LHCN-M2 (cell line): ENCODE data around the gene CNGA3. TPM values are rescaled to one million over a fixed set of nuclear protein-coding genes. Genes with fewer than 3 reads are reported as not detected.

Experiments used
- DNase-seq: peaks from one replicate; pipeline ENCODE4 v3.0.0-alpha.2; 2012; ENCODE audit warnings: low read depth
- total RNA-seq: library from RNA; depleted of rRNA; stranded (reverse); fragments of >200 nt; gene quantifications from 2 replicates; pipeline ENCODE4 v1.2.3, GENCODE V29; 2014; rRNA removed

The CNGA3 gene
- total RNA-seq, 1 experiment from 2014 or later, result 0.23 TPM

GRCh38 chr2:98438190-98439133 is 92.2 kb downstream of the CNGA3 start:
- no peak for DNase-seq

DNA sequence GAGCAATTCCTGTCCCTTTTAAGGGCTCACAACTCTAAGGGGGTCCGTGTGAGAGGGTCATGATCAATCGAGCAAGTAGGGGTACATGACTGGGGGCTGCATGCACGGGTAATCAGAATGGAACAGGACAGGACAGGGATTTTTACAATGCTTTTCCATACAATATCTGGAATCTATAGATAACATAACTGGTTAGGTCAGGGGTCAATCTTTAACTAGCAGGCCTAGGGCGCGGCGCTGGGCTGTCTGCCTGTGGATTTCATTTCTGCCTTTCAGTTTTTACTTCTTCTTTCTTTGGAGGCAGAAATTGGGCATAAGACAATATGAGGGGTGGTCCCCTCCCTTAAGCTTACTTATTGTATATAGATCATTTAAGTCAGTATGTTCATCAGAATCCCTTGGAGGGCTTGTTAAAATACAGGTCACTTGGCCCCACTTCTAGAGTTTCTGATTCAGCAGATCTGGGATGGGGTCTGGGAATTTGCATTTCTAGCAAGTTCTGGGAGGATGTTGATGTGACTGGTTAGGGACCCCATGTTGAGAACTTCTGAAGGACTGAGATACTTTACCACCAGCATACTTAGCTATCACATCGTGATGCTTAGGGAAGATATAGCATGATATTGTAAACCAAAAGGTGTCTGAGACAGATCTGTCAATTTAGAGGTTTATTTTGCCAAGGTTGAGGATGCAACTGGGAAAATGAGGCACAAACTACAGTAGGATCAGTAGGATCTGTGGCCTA is 95.6 kb downstream of the CNGA3 start:
- DNase-seq, result no peak

DNA sequence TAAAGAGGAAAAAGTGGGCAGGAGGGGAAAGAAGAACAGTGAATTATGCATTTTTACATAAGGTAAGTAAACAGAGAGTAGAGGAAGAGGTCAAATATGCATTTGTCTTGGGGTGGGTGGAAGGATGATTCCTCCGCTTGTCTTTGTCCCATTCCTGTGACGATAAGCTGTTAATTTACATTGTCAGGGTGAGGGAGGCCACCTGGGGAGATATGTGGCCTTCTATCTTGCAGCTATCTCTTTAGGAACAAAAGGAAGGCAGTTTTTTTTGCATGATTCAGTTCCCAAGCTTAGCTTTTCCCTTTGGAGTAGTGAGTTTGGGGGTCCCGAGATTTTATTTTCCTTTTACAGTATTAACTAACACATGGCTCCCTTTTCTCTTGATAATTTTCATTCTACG is 96.2 kb downstream of the CNGA3 start:
- no peak for DNase-seq

DNA sequence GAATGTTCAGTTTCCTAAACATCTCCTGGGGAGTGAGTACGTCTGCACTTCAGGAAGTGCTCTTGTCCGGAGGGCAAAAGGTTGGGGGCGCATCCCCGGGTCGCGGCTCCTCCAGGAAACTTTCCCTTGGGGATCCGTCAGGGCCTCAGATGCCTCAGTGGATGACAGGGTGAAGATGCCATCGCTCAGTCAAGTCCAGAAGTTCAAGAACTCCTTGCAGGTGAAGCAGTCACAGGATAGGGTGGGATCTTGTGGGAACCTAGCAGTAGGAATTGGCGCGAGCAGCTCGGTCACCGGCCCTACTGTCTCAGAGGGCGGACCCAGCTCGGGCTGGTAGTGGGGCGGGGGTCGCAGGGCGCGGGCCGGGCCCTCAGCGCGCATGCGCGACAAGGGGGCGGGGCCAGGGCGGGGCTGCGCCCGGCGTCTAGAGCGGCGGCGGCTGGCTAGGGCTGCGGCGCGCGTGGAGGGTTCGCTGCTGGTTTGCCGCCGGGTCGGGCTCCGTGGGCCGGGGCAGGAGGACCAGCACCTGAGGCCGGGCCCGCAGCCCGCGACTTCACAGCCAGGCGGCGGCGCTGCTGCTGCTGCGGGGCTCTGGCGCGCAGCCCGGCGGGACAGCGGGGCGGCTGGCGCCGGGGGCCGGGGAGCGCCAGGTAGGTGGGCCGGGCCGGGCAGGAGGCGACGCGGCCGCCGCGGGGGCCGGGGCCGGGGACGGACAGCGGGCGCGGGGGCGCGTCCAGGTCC is 98.3 kb downstream of the CNGA3 start, which contains the start of gene INPP4A:
INPP4A (plus strand) TSS at position 423 of the 741 bp plus-strand sequence. CDS start 75,191 bp downstream, outside the sequence.
- peak; percentile 46 for DNase-seq

DNA sequence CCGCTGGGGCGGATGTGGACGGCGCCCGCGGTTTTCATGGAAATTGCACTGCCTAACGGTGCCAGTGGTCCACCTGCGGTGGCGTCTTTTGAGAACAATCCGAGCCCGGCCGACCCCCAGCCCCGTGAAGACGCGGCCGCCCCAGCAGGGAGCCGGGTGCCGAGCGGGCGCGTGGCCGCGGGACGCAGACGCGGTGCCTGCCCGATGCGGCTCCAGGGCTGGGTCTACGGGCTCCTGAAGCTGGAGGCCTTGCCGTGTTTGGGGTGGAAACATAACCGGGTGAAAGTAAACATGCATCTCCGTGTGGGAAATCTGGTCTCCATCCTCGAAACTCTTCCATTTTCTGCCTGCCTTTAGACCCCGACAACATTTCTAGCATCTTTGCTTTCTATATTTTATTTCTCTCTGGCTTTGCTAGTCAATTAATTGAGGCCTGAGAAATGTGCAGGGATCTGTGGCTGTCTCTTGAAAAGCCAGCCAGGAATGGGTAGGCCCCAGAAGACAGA is 99.0 kb downstream of the CNGA3 start:
- no peak for DNase-seq

DNA sequence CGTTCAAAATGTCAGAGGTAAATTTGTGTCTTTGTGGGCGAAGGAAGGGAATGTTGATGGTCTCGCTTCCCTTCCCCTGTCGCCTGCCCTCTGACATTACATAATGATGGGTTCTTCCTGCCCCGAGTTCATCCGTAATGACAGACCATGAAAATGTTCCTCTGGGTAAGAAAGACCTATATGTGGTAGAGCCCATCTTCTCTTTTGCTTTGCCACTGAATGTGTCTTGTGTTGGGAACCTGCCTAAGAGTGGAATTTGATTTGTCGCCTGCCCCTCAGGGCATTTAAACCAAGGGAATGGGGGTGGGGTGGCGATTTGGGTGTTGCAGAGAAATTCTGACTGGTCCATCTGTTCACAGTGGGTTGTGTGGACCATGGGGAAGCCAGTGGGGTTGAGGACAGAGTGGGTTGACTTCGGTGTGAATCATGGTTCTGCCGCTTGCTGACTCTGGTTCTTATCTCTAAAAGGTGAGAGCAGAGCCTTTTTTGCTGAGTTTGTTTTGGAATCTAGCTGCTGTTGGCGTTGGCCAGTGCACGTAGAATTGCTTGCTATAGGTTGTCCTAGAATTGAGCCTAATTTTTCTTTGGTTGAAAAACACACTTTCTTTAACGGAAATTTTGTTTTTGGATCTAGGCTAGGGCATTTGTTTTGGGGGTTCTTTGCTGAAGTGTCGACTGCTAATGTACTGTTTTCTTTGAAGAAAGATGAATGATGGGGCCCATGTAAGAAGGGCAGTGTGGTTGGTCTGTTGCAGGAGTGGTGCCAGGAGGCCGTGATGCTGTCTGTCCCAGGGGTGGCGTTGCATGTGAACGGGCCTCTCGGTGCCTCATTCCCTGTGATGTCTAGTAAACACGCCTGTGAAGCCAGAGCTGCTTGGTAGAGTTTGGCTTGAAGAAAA is 99.7 kb downstream of the CNGA3 start:
- no peak for DNase-seq

GRCh38 chr2:98446850-98447249 is 100.6 kb downstream of the CNGA3 start:
- no peak for DNase-seq

Other genes starting within 250 kb of the CNGA3 start
- 11.8 and 13.9 TPM in 2 replicates for gene INPP4A, start 98.4 kb downstream of the CNGA3 start, total RNA-seq